HG03469 (cell line): ENCODE data around the gene NPDC1.

Source experiments
- ATAC-seq: cut with Tn5 transposase; IDR thresholded peaks from one replicate; pipeline ENCODE4 v1.9.1; 2021; ENCODE audit warnings: mild to moderate bottlenecking, moderate library complexity, moderate number of reproducible peaks; ENCODE audit not compliant: unreplicated experiment

The NPDC1 gene

GRCh38 chr9:137027369-137028262 is 18.4 kb downstream of the NPDC1 start, which contains the start of gene ABCA2:
TSS of gene ABCA2 (minus strand) at chr9:137028237. CDS start at chr9:137028140, 97 bp downstream.
- ATAC-seq: no peak

GRCh38 chr9:137026828-137027227 is 19.1 kb downstream of the NPDC1 start:
- no peak for ATAC-seq

- ATAC-seq: no peak
Observed at GRCh38 chr9:137026384-137026783, 19.6 kb downstream of the NPDC1 start.

GRCh38 chr9:137025517-137025966 is 20.4 kb downstream of the NPDC1 start:
- no peak for ATAC-seq

- no peak for ATAC-seq
Observed at GRCh38 chr9:137023583-137023991, 22.4 kb downstream of the NPDC1 start.

- no peak for ATAC-seq
Observed at GRCh38 chr9:137023157-137023556, 22.8 kb downstream of the NPDC1 start.

- ATAC-seq: no peak
Observed at GRCh38 chr9:137022662-137023008, 23.3 kb downstream of the NPDC1 start.

- peak; percentile 42 for ATAC-seq
Observed at GRCh38 chr9:137021979-137022661, 23.9 kb downstream of the NPDC1 start.

- ATAC-seq: no peak
Observed at GRCh38 chr9:137021568-137021978, 24.4 kb downstream of the NPDC1 start.

- ATAC-seq: no peak
Observed at GRCh38 chr9:137020771-137021567, 25.0 kb downstream of the NPDC1 start.

GRCh38 chr9:137019891-137020683 is 25.9 kb downstream of the NPDC1 start:
- ATAC-seq: no peak

GRCh38 chr9:137018761-137019559 is 27.0 kb downstream of the NPDC1 start:
- ATAC-seq: no peak

- no peak for ATAC-seq
Observed at GRCh38 chr9:137017791-137018497, 28.0 kb downstream of the NPDC1 start.

- ATAC-seq: no peak
Observed at GRCh38 chr9:137017071-137017470, 28.9 kb downstream of the NPDC1 start.

- no peak for ATAC-seq
Observed at GRCh38 chr9:137016436-137016835, 29.5 kb downstream of the NPDC1 start.

- no peak for ATAC-seq
Observed at GRCh38 chr9:137015976-137016375, 30.0 kb downstream of the NPDC1 start.

- ATAC-seq: no peak
Observed at GRCh38 chr9:137015540-137015930, 30.4 kb downstream of the NPDC1 start.

GRCh38 chr9:137014776-137015539 is 31.0 kb downstream of the NPDC1 start:
- ATAC-seq: no peak
